Subcutaneous adipose tissue (tissue), 4 donors: ENCODE data around the gene ABHD12. TPM values are rescaled to one million over a fixed set of nuclear protein-coding genes. Genes with fewer than 3 reads are reported as not detected.

Experiments
- CTCF ChIP-seq: fragments of 450-650 bp; IDR thresholded peaks from one replicate; pipeline ENCODE4 v1.5.1; 2016; ENCODE audit warnings: low read depth, mild to moderate bottlenecking, control low read depth, antibody characterized with exemption, moderate library complexity
- total RNA-seq, 4 donors: library from RNA; depleted of rRNA; stranded (reverse); fragments of >200 nt; gene quantifications; one replicate each; pipeline ENCODE4 v1.1.0, GENCODE V29; 2016

ABHD12 gene
- total RNA-seq, 4 donors from 2014 or later: 36.5 to 60.3 (median 51.6) TPM

GRCh38 chr20:25356271-25356933, 34.2 kb downstream of the ABHD12 start:
- TF ChIP-seq CTCF: no peak

- TF ChIP-seq CTCF: no peak
These were observed 34.8 kb downstream of the ABHD12 start for GRCh38 chr20:25355866-25356265.

- no peak for TF ChIP-seq CTCF
These were observed 35.5 kb downstream of the ABHD12 start for GRCh38 chr20:25355011-25355595.

GRCh38 chr20:25353747-25354705, 36.6 kb downstream of the ABHD12 start:
- no peak for TF ChIP-seq CTCF

GRCh38 chr20:25353353-25353746, 37.3 kb downstream of the ABHD12 start:
- no peak for TF ChIP-seq CTCF

- TF ChIP-seq CTCF: no peak
These were observed 37.9 kb downstream of the ABHD12 start for GRCh38 chr20:25352746-25353145.

- no peak for TF ChIP-seq CTCF
These were observed 39.6 kb downstream of the ABHD12 start for GRCh38 chr20:25351024-25351360.
